Spleen (tissue), 11 donors: ENCODE results near the gene CIAO3. TPM values are rescaled to one million over a fixed set of nuclear protein-coding genes. Genes with fewer than 3 reads are reported as not detected.

Experiments
- DNase-seq: peaks from one replicate; pipeline ENCODE4 v3.0.0-alpha.2; 2020
- H3K27ac ChIP-seq, 8 donors: fragments of 200-600 bp; sonication (generic) in 7 of 8; 1 replicate in 4 of 8; 2 replicates in 4 of 8; pipeline versions ENCODE4 v1.5.0 to v1.8.0; 2016 to 2021; ENCODE audit warnings: inconsistent platforms in 4 of 8, mild to moderate bottlenecking in 4 of 8, moderate library complexity in 1 of 8
- H3K27me3 ChIP-seq, 7 donors: fragments of 200-600 bp; sonication (generic) in 6 of 7; replicated peaks in 1 of 7; 1 replicate in 4 of 7; 2 replicates in 3 of 7; pipeline versions ENCODE4 v1.5.0 to v1.8.0; 2016 to 2021; ENCODE audit warnings: inconsistent platforms in 3 of 7, mild to moderate bottlenecking in 1 of 7
- H3K36me3 ChIP-seq, 6 donors: fragments of 200-600 bp; sonication (generic) in 5 of 6; 1 replicate in 4 of 6; 2 replicates in 2 of 6; pipeline versions ENCODE4 v1.5.0 to v1.8.0; 2016 to 2021; ENCODE audit warnings: inconsistent platforms in 2 of 6
- H3K4me1 ChIP-seq, 6 donors: fragments of 200-600 bp; sonication (generic) in 5 of 6; 1 replicate in 3 of 6; 2 replicates in 3 of 6; pipeline versions ENCODE4 v1.5.0 to v1.8.0; 2016 to 2021; ENCODE audit warnings: inconsistent platforms in 3 of 6
- H3K4me3 ChIP-seq, 8 donors: fragments of 200-600 bp; sonication (generic) in 7 of 8; 1 replicate in 4 of 8; 2 replicates in 4 of 8; pipeline versions ENCODE4 v1.5.0 to v1.8.0; 2016 to 2021; ENCODE audit warnings: inconsistent platforms in 4 of 8, mild to moderate bottlenecking in 4 of 8, moderate library complexity in 2 of 8
- H3K9me3 ChIP-seq, 8 donors: fragments of 200-600 bp; sonication (generic) in 7 of 8; 1 replicate in 4 of 8; 2 replicates in 4 of 8; pipeline versions ENCODE4 v1.5.0 to v1.8.0; 2016 to 2021; ENCODE audit warnings: inconsistent platforms in 4 of 8
- CTCF ChIP-seq, 11 experiments: fragments of 200-600 bp in 7 of 11; fragments of 450-650 bp in 4 of 11; sonication (generic) in 4 of 11; IDR thresholded peaks in 8 of 11; conservative IDR thresholded peaks in 3 of 11; 1 replicate in 7 of 11; 2 replicates in 4 of 11; pipeline versions ENCODE4 v1.4.0 to v1.8.0; 2016 to 2021; ENCODE audit warnings: antibody characterized with exemption in 11 of 11, inconsistent platforms in 4 of 11, mild to moderate bottlenecking in 1 of 11
- POLR2A ChIP-seq, 3 donors: fragments of 450-650 bp; IDR thresholded peaks; one replicate each; pipeline ENCODE4 v1.5.1; 2017; ENCODE audit warnings: antibody characterized with exemption in 3 of 3, mild to moderate bottlenecking in 1 of 3
- POLR2AphosphoS5 ChIP-seq, 3 donors: sonication (generic); formaldehyde crosslinking; IDR thresholded peaks; one replicate each; pipeline ENCODE4 v1.5.1; 2017; ENCODE audit warnings: antibody characterized with exemption in 3 of 3
- WGBS, 5 donors: extraction: QIAGEN DNeasy Blood & Tissue Kit in 3 of 5; methylation state at CpG; one replicate each; pipeline versions ENCODE4 v1.1.5 to v1.1.7; 2013 to 2018; 5-methylcytosine and 5-hydroxymethylcytosine counted together
- intact Hi-C: fragments of 100-400 bp; cut with DNase I; formaldehyde crosslinking; loops from one replicate; pipeline ENCODE4 v1.15.0; 2023; ENCODE audit warnings: low total_unique reads
- polyA plus RNA-seq, 3 donors: library from polyadenylated mRNA; stranded (reverse); fragments of 200-250 nt; gene quantifications; one replicate each; pipeline ENCODE4 v1.2.1, GENCODE V29; 2013
- total RNA-seq, 7 donors: library from RNA; depleted of rRNA in 3 of 7; stranded (reverse); fragments of >200 nt in 3 of 7; fragmentation: NEBNext Ultra II Directional in 4 of 7; extraction: Animal tissue kit (Norgen Biotek cat#: 25700) in 4 of 7; gene quantifications; one replicate each; pipeline versions ENCODE4 v1.1.0 to v1.2.1, GENCODE V29; 2016 to 2021
- donor health status: healthy with polysubstance abuse.
- donor health status: DM: no; HTN: no; CAD: no; lungs with moderate emphysema.
- donor health status: DM: no; HTN: no; CAD: no.
- donor health status: Bipolar disorder and iron deficiency.
- donor health status: healthy.
- donor health status: DM: no; HTN: no; CAD: no.
- donor health status: DM: yes; HTN: yes; CAD: no.

The CIAO3 gene
- total and polyA plus RNA-seq, 10 donors: 24.9 to 80.4 (median 39.4) TPM

GRCh38 chr16:732332-732731 is 8.5 kb downstream of the CIAO3 start:
- Histone ChIP-seq H3K36me3 (peaks cover 0 to 84% (median 58%) of the 10 kb centered on the region in 6 donors), H3K27me3 (peaks cover 0 to 21% (median 8%) of the 10 kb centered on the region in 7 donors), H3K9me3 (no peaks in the 10 kb centered on the region), H3K4me1 (peaks cover 0 to 31% (median 19%) of the 10 kb centered on the region in 6 donors), H3K4me3 (no peak overlapping the region), H3K27ac (no peak overlapping the region)
- no peak for DNase-seq
- intact Hi-C loops: no loop called here
- TF ChIP-seq POLR2AphosphoS5 (IDR thresholded peaks at IDR 0.05): no peak
- TF ChIP-seq POLR2A (IDR thresholded peaks at IDR 0.05): no peak
- no peak for TF ChIP-seq CTCF (IDR thresholded peaks at IDR 0.05 in 8 of 11, conservative IDR thresholded peaks at IDR 0.05 in 3 of 11)
- 93 to 95% (median 95%) methylated on average over 12 of the region's 12 CpGs for WGBS, 5 donors

DNA sequence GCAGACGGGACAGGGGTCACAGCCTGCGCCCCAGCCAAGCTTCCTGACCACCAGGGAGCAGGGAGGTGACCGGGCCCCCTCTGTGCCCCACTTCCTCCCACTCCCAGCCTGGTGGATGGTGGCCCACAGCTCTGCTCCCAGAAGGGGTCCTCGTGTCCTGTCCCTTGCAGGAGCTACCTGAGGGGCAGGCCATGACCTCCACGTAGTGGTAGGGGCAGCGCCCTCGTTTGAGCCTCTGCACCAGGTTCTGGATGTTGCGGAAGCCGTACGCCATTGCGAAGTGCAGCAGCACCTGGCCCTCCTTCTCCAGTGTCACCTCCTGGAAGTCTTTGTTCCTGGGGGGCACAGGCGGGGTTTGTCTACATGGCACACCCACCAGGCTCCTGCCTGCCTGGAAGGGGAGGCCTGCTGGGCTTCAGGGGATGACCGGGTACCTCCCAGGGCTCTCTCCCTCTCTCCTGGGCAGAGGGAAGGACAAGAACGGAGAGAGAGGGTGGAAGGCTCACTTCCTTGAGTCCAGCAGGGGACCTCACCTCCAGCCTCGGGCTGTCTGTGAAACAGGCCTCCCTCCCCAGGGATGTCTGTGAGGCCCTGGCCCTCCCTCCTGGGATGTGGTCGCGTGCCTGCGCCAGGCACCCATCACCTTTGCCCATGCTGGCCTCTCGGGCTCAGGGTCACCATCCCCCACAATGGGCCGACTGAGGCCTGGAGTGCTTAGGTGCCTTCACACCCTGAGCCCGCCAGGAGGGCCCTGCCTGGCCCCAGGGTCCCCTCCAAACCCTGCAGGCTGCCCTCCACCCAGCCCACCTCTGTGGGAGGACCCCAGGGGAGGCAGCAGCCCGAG is 9.9 kb downstream of the CIAO3 start:
- Histone ChIP-seq H3K4me3 (no peak overlapping the region), H3K36me3 (peaks cover 0 to 69% (median 43%) of the 10 kb centered on the region in 6 donors), H3K9me3 (no peaks in the 10 kb centered on the region), H3K27me3 (peaks cover 0 to 35% (median 18%) of the 10 kb centered on the region in 7 donors), H3K27ac (no peak overlapping the region), H3K4me1 (peaks cover 5 to 34% (median 31%) of the 10 kb centered on the region in 6 donors)
- WGBS, 5 donors: 84 to 93% (median 89%) methylated on average over 17 to 22 of the region's 22 CpGs
- peak; percentile 72 for DNase-seq
- no peak for TF ChIP-seq CTCF (IDR thresholded peaks at IDR 0.05 in 8 of 11, conservative IDR thresholded peaks at IDR 0.05 in 3 of 11)
- TF ChIP-seq POLR2AphosphoS5 (IDR thresholded peaks at IDR 0.05): peak in 2 of 3 donors; percentile 1 to 2
- TF ChIP-seq POLR2A (IDR thresholded peaks at IDR 0.05): no peak
- intact Hi-C loops: no loop called here

DNA sequence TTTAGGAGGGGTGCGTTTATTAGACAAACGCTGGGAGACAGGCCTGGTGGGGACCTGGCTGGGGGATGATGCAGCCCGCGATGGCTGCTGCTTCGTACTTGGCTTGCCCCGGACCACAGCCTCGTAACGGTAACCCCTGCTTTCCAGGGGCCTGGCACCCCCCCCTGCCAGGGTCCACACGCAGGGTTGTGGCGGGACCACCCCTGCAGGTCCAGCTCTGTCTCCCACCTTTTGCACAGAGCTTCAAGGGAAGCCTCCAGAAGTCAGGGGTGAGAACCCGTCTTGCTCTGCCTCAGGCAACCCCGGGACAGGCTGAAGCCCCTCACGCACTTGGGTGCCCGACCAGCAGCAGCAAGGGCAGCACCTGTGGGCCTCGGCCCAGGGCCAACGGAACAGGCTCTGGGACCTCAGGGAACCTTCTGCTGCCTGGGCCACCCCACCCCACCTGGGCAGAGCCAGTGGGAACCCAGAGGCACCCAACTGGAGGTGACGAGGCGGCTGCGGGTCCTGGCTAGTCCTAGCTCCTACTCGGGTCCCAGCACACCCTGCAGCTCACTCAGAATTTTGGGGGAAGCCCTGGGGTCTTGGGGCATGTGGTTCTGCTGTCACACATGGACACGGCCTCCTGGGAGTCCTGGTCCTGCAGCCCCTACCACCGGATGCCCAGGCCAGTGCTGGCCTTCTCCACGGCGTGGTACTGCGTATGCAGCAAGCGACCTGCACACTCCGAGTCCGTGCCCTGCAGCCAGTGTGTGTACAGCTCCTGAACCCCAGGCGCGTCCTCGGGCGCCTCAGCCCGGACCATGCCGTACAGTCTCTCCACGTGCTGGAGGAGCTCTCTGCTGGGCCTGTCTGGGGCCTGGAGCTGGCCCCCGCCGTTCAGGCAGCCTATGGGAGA is 10.8 kb downstream of the CIAO3 start:
- intact Hi-C loops: no loop called here
- H3K4me3 ChIP-seq: no peak overlapping the region
- peaks cover 0 to 61% (median 34%) of the 10 kb centered on the region in 6 donors for H3K36me3 ChIP-seq
- H3K9me3 ChIP-seq: no peaks in the 10 kb centered on the region
- peaks cover 5 to 39% (median 33%) of the 10 kb centered on the region in 6 donors for H3K4me1 ChIP-seq
- peaks cover 0 to 42% (median 18%) of the 10 kb centered on the region in 7 donors for H3K27me3 ChIP-seq
- TF ChIP-seq CTCF (IDR thresholded peaks at IDR 0.05 in 8 of 11, conservative IDR thresholded peaks at IDR 0.05 in 3 of 11) (no peak), POLR2AphosphoS5 (IDR thresholded peaks at IDR 0.05) (peak in 2 of 3 donors; percentile 26 to 65)
- DNase-seq: peak; percentile 79
- H3K27ac ChIP-seq: no peak overlapping the region
- 91 to 96% (median 92%) methylated on average over 28 to 37 of the region's 37 CpGs for WGBS, 5 donors
